HEK293 (cell line): ENCODE results near the gene GRK2.

Experiments
- CTCF ChIA-PET: fragments of 350-600 bp; formaldehyde crosslinking; extraction: SDS; loops from one replicate; lab custom pipeline; 2021; ENCODE audit warnings: antibody characterized with exemption; lab: Yijun Ruan, JAX
- POLR2A ChIA-PET: fragments of 300-600 bp; formaldehyde crosslinking; extraction: SDS; loops from one replicate; lab custom pipeline; 2020; ENCODE audit warnings: antibody characterized with exemption, inconsistent platforms; lab: Yijun Ruan, JAX
- H3K27ac ChIP-seq: fragments of 200-500 bp; sonication (Bioruptor generic); 2 replicates; pipeline ENCODE4 v1.5.1; 2014; ENCODE audit warnings: low read depth, low read length, control low read depth, inconsistent platforms; ENCODE audit errors: extremely low read depth
- H3K36me3 ChIP-seq, 2 experiments: fragments of 200-500 bp in 1 of 2; sonication (Bioruptor generic) in 1 of 2; 1 replicate in 1 of 2; 2 replicates in 1 of 2; pipeline ENCODE4 v1.5.1; 2014 to 2017; ENCODE audit warnings: inconsistent platforms in 2 of 2, low read length in 2 of 2; ENCODE audit not compliant: control insufficient read depth in 2 of 2, insufficient read depth in 1 of 2
- H3K4me1 ChIP-seq: fragments of 200-500 bp; sonication (Bioruptor generic); 2 replicates; pipeline ENCODE4 v1.5.1; 2014; ENCODE audit warnings: mild to moderate bottlenecking, low read length, inconsistent platforms; ENCODE audit not compliant: control insufficient read depth, insufficient read depth
- H3K4me3 ChIP-seq: 2 replicates; pipeline ENCODE4 v1.5.1; 2011; ENCODE audit warnings: low read depth, mild to moderate bottlenecking, control low read depth, low read length, moderate library complexity
- H3K9me3 ChIP-seq: fragments of 200-500 bp; sonication (Bioruptor generic); 2 replicates; pipeline ENCODE4 v1.5.1; 2014; ENCODE audit warnings: low read depth, low read length, inconsistent platforms; ENCODE audit not compliant: control insufficient read depth, insufficient read depth
- MEIS1 ChIP-seq: sonication (generic); formaldehyde crosslinking; IDR thresholded peaks from 2 replicates; pipeline ENCODE4 v1.8.1; 2022; ENCODE audit warnings: missing genetic modification reagents, mild to moderate bottlenecking, borderline replicate concordance
- MYNN ChIP-seq: fragments of 450-650 bp; formaldehyde crosslinking; IDR thresholded peaks from 2 replicates; pipeline ENCODE4 v1.5.1; 2016; ENCODE audit warnings: missing biosample characterization, missing genetic modification characterization, borderline replicate concordance
- OSR2 ChIP-seq: fragments of 450-650 bp; formaldehyde crosslinking; IDR thresholded peaks from 2 replicates; pipeline ENCODE4 v1.5.1; 2016; ENCODE audit warnings: missing biosample characterization, missing genetic modification characterization
- PATZ1 ChIP-seq: fragments of 450-650 bp; formaldehyde crosslinking; IDR thresholded peaks from 2 replicates; pipeline ENCODE4 v1.5.1; 2016; ENCODE audit warnings: missing biosample characterization, missing genetic modification characterization
- REST ChIP-seq: fragments of 450-650 bp; formaldehyde crosslinking; IDR thresholded peaks from 2 replicates; pipeline ENCODE4 v1.5.1; 2016; ENCODE audit warnings: missing biosample characterization, missing genetic modification characterization
- TSHZ1 ChIP-seq: fragments of 450-650 bp; formaldehyde crosslinking; IDR thresholded peaks from 2 replicates; pipeline ENCODE4 v1.5.1; 2016; ENCODE audit warnings: missing biosample characterization, missing genetic modification characterization, borderline replicate concordance
- ZBTB17 ChIP-seq: fragments of 450-650 bp; formaldehyde crosslinking; IDR thresholded peaks from 2 replicates; pipeline ENCODE4 v1.5.1; 2016; ENCODE audit warnings: missing biosample characterization, missing genetic modification characterization
- ZBTB26 ChIP-seq: fragments of 450-650 bp; formaldehyde crosslinking; optimal IDR thresholded peaks from 2 replicates; pipeline ENCODE3; 2016; ENCODE audit warnings: missing biosample characterization, mild to moderate bottlenecking, missing genetic modification characterization
- ZBTB8A ChIP-seq: fragments of 450-650 bp; formaldehyde crosslinking; IDR thresholded peaks from 2 replicates; pipeline ENCODE4 v1.5.1; 2016; ENCODE audit warnings: missing biosample characterization, missing genetic modification characterization
- ZNF174 ChIP-seq: fragments of 450-650 bp; formaldehyde crosslinking; IDR thresholded peaks from 2 replicates; pipeline ENCODE4 v1.5.0; 2017; ENCODE audit warnings: missing biosample characterization, mild to moderate bottlenecking, missing genetic modification characterization
- ZNF2 ChIP-seq: fragments of 450-650 bp; formaldehyde crosslinking; IDR thresholded peaks from 2 replicates; pipeline ENCODE4 v1.5.1; 2016; ENCODE audit warnings: missing biosample characterization, missing genetic modification characterization
- ZNF266 ChIP-seq: fragments of 450-650 bp; formaldehyde crosslinking; IDR thresholded peaks from 2 replicates; pipeline ENCODE4 v1.5.1; 2016; ENCODE audit warnings: missing biosample characterization, missing genetic modification characterization, low read depth
- ZNF518A ChIP-seq: fragments of 450-650 bp; formaldehyde crosslinking; conservative IDR thresholded peaks from 2 replicates; pipeline ENCODE4 v1.5.1; 2016; ENCODE audit warnings: low read depth, missing biosample characterization, missing genetic modification characterization
- ZNF529 ChIP-seq: fragments of 450-650 bp; formaldehyde crosslinking; IDR thresholded peaks from 2 replicates; pipeline ENCODE4 v1.5.1; 2017; ENCODE audit warnings: missing genetic modification characterization, missing biosample characterization; ENCODE audit not compliant: insufficient replicate concordance
- ZNF555 ChIP-seq: fragments of 450-650 bp; formaldehyde crosslinking; conservative IDR thresholded peaks from 2 replicates; pipeline ENCODE4 v1.5.1; 2017; ENCODE audit warnings: missing biosample characterization, mild to moderate bottlenecking, missing genetic modification characterization, inconsistent platforms
- ZNF677 ChIP-seq: fragments of 450-650 bp; IDR thresholded peaks from 2 replicates; pipeline ENCODE4 v1.5.0; 2018; ENCODE audit warnings: missing biosample characterization, mild to moderate bottlenecking, missing genetic modification characterization, moderate library complexity
- ZNF777 ChIP-seq: fragments of 450-650 bp; formaldehyde crosslinking; IDR thresholded peaks from 2 replicates; pipeline ENCODE4 v1.5.1; 2017; ENCODE audit warnings: missing biosample characterization, missing genetic modification characterization, borderline replicate concordance
- ZSCAN23 ChIP-seq: fragments of 450-650 bp; formaldehyde crosslinking; IDR thresholded peaks from 2 replicates; pipeline ENCODE4 v1.5.1; 2016; ENCODE audit warnings: missing biosample characterization, missing genetic modification characterization
- ZSCAN4 ChIP-seq: fragments of 450-650 bp; formaldehyde crosslinking; IDR thresholded peaks from 2 replicates; pipeline ENCODE4 v1.5.1; 2017; ENCODE audit warnings: missing biosample characterization, missing genetic modification characterization

GRK2 gene

GRCh38 chr11:67266449-67267187 lies at the start of gene GRK2:
Gene GRK2, plus strand, starts transcription at chr11:67266473. Its CDS starts 227 bp downstream, at chr11:67266700.
- Histone ChIP-seq H3K36me3 (peaks cover 0 to 35% of the 10 kb centered on the region in 2 experiments; a peak in 1 of 3 replicates), H3K27ac (peak within 1 kb of the TSS; percentile 76; the same call in 1 of the 2 replicates), H3K4me3 (peak within 1 kb of the TSS; percentile 73), H3K9me3 (no peaks in the 10 kb centered on the region), H3K4me1 (no peaks in the 10 kb centered on the region)
- ChIA-PET POLR2A (interaction anchor here (1.0 to 1.3 kb wide), 4 partner anchors 10 to 51 kb away, joined by 3 to 7 read pairs (median 4); no protein-coding TSS in a partner anchor), CTCF (interaction anchor here (0.6 to 3.1 kb wide), 6 partner anchors 27 to 553 kb away, joined by 3 to 13 read pairs (median 4); no protein-coding TSS in a partner anchor)
- TF ChIP-seq ZBTB26 (tag by site-specific recombination) (peak; percentile 42), MYNN (tag by site-specific recombination) (no peak), ZNF777 (tag by site-specific recombination) (no peak), TSHZ1 (tag by site-specific recombination) (no peak), ZSCAN23 (tag by site-specific recombination) (no peak), ZNF518A (tag by site-specific recombination) (no peak), OSR2 (tag by site-specific recombination) (no peak), ZNF174 (tag by site-specific recombination) (no peak), ZNF2 (tag by site-specific recombination) (no peak), ZNF529 (tag by site-specific recombination) (no peak), ZNF555 (tag by site-specific recombination) (no peak), PATZ1 (0 out of 2 replicates have a peak, but pooled peaks have one; percentile 44), ZSCAN4 (no peak), ZNF677 (no peak), ZBTB17 (tag by site-specific recombination) (no peak), REST (tag by site-specific recombination) (no peak), ZBTB8A (tag by site-specific recombination) (peak; percentile 58), ZNF266 (tag by site-specific recombination) (no peak), MEIS1 (CRISPR knock-in tag) (no peak)
